Chondrocyte (in vitro differentiated cells): Measurements from ENCODE around the gene CACNA1F. TPM values are rescaled to one million over a fixed set of nuclear protein-coding genes. Genes with fewer than 3 reads are reported as not detected.

Source experiments
- DNase-seq: peaks from one replicate; pipeline ENCODE4 v3.0.0; 2021; ENCODE audit warnings: mixed read lengths, low spot score
- H3K27ac Mint-ChIP-seq: one replicate; pipeline ENCODE4 v1.8.0; 2021; ENCODE audit warnings: mild to moderate bottlenecking, moderate library complexity, mixed read lengths; ENCODE audit not compliant: unreplicated experiment
- H3K27me3 Mint-ChIP-seq: 2 replicates; pipeline ENCODE4 v1.8.0; 2021; ENCODE audit warnings: low read depth, mixed read lengths
- H3K36me3 Mint-ChIP-seq: 2 replicates; pipeline ENCODE4 v1.8.0; 2021; ENCODE audit warnings: low read depth, mixed read lengths
- H3K4me1 Mint-ChIP-seq: 2 replicates; pipeline ENCODE4 v1.8.0; 2021; ENCODE audit warnings: low read depth, mild to moderate bottlenecking, mixed read lengths
- H3K4me3 Mint-ChIP-seq: one replicate; pipeline ENCODE4 v1.8.0; 2021; ENCODE audit warnings: mild to moderate bottlenecking, moderate library complexity, mixed read lengths; ENCODE audit not compliant: unreplicated experiment
- H3K9me3 Mint-ChIP-seq: 2 replicates; pipeline ENCODE4 v1.8.0; 2021; ENCODE audit warnings: low read depth, mixed read lengths
- CTCF ChIP-seq: fragments of 200-600 bp; sonication (generic); IDR thresholded peaks from 2 replicates; pipeline ENCODE4 v1.5.0; 2021; ENCODE audit warnings: antibody characterized with exemption, mild to moderate bottlenecking, moderate library complexity
- total RNA-seq: library from RNA; stranded (reverse); gene quantifications from 3 replicates; pipeline ENCODE4 v1.2.1, GENCODE V29; 2021

The CACNA1F gene
- total RNA-seq, 1 donor from 2014 or later = not detected

GRCh38 chrX:49164589-49165360 lies 68.4 kb downstream of the CACNA1F start:
- no peak for TF ChIP-seq CTCF
- no peaks in the 10 kb centered on the region for H3K27me3 Mint-ChIP-seq
- peaks cover 25% of the 10 kb centered on the region for H3K4me1 Mint-ChIP-seq
- DNase-seq = no peak
- no peaks in the 10 kb centered on the region for H3K36me3 Mint-ChIP-seq
- no peaks in the 10 kb centered on the region for H3K9me3 Mint-ChIP-seq
- H3K27ac Mint-ChIP-seq = peak overlapping the region; percentile 96
- no peak overlapping the region for H3K4me3 Mint-ChIP-seq

- Mint-ChIP-seq H3K27me3 (no peaks in the 10 kb centered on the region), H3K4me1 (peaks cover 25% of the 10 kb centered on the region), H3K4me3 (peak overlapping the region; percentile 67), H3K27ac (peak overlapping the region; percentile 96), H3K36me3 (no peaks in the 10 kb centered on the region), H3K9me3 (no peaks in the 10 kb centered on the region)
- DNase-seq = no peak
- TF ChIP-seq CTCF = peak; percentile 83
Observed at GRCh38 chrX:49163555-49164419, 69.4 kb downstream of the CACNA1F start.

- no peak for DNase-seq
- peaks cover 21% of the 10 kb centered on the region for H3K4me1 Mint-ChIP-seq
- H3K9me3 Mint-ChIP-seq = no peaks in the 10 kb centered on the region
- H3K36me3 Mint-ChIP-seq = no peaks in the 10 kb centered on the region
- TF ChIP-seq CTCF = no peak
- peak within 1 kb of the TSS; percentile 67 for H3K4me3 Mint-ChIP-seq
- peak within 1 kb of the TSS; percentile 79 for H3K27ac Mint-ChIP-seq
- H3K27me3 Mint-ChIP-seq = no peaks in the 10 kb centered on the region
Observed at GRCh38 chrX:49162620-49163019, 70.5 kb downstream of the CACNA1F start, which contains the start of gene MAGIX. Gene MAGIX (plus strand): TSS chrX:49162758. CDS start chrX:49162890, 132 bp downstream.

GRCh38 chrX:49161632-49162031 lies 71.5 kb downstream of the CACNA1F start:
- Mint-ChIP-seq H3K27me3 (no peaks in the 10 kb centered on the region), H3K4me1 (peaks cover 13% of the 10 kb centered on the region), H3K36me3 (no peaks in the 10 kb centered on the region), H3K4me3 (no peak overlapping the region), H3K27ac (no peak overlapping the region), H3K9me3 (no peaks in the 10 kb centered on the region)
- no peak for TF ChIP-seq CTCF
- no peak for DNase-seq

- no peak for DNase-seq
- peaks cover 11% of the 10 kb centered on the region for H3K4me1 Mint-ChIP-seq
- H3K27me3 Mint-ChIP-seq = no peaks in the 10 kb centered on the region
- no peaks in the 10 kb centered on the region for H3K36me3 Mint-ChIP-seq
- no peak for TF ChIP-seq CTCF
- no peaks in the 10 kb centered on the region for H3K9me3 Mint-ChIP-seq
- no peak overlapping the region for H3K27ac Mint-ChIP-seq
- no peak overlapping the region for H3K4me3 Mint-ChIP-seq
Observed at GRCh38 chrX:49160908-49161307, 72.2 kb downstream of the CACNA1F start.
